Smooth muscle cell of the coronary artery (primary cell): ENCODE data around the gene UBXN6. TPM values are rescaled to one million over a fixed set of nuclear protein-coding genes. Genes with fewer than 3 reads are reported as not detected.

Experiments
- total RNA-seq: library from RNA; depleted of rRNA; stranded (reverse); fragments of >200 nt; gene quantifications from 2 replicates; pipeline ENCODE4 v1.2.3, GENCODE V29; 2014; ENCODE audit warnings: low replicate concordance

Gene UBXN6
- total RNA-seq = 115 and 127 TPM in 2 replicates

GRCh38 chr19:4457654-4458395, at the start of gene UBXN6:
UBXN6 (minus strand) TSS chr19:4457794; CDS start chr19:4457697, 97 bp downstream.

DNA sequence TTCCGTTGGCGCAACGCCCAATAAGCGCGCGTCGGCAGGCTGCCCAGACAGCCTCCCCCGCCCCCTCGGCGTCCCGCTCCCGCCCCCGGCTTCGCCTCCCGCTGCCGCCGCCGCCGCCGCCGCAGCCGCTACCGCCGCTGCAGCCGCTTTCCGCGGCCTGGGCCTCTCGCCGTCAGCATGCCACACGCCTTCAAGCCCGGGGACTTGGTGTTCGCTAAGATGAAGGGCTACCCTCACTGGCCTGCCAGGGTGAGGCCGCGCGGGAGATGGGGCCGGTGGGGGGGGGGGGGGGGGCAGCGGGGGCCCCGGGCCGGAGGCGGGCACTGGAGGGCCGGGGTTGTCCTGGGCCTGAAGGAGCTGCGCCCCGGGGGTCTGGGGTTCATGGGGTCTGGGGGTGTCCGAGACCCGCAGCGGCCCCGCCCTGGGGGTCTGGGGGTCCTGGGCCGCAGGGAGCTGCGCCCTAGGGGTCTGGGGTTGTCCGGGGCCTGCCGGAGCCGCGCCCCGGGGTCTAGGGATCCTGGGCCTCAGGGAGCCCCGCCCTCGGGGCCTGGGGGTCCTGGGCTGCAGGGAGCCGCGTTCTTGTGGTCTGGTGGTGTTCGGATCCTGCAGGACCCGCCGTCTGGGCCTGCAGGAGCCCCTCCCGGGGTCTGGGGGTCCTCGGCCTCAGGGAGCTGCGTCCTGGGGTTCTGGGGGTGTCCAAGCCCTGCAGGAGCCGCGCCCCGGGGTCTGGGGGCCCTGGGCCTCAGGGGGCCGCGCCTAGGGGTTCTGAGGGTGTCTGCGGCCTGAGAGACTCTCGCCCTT, 14.8 kb upstream of the UBXN6 start, which contains the start of gene HDGFL2:
Gene HDGFL2 (plus strand): TSS at position 124 of the 801 bp plus-strand sequence. CDS start 54 bp downstream, at position 178.

DNA sequence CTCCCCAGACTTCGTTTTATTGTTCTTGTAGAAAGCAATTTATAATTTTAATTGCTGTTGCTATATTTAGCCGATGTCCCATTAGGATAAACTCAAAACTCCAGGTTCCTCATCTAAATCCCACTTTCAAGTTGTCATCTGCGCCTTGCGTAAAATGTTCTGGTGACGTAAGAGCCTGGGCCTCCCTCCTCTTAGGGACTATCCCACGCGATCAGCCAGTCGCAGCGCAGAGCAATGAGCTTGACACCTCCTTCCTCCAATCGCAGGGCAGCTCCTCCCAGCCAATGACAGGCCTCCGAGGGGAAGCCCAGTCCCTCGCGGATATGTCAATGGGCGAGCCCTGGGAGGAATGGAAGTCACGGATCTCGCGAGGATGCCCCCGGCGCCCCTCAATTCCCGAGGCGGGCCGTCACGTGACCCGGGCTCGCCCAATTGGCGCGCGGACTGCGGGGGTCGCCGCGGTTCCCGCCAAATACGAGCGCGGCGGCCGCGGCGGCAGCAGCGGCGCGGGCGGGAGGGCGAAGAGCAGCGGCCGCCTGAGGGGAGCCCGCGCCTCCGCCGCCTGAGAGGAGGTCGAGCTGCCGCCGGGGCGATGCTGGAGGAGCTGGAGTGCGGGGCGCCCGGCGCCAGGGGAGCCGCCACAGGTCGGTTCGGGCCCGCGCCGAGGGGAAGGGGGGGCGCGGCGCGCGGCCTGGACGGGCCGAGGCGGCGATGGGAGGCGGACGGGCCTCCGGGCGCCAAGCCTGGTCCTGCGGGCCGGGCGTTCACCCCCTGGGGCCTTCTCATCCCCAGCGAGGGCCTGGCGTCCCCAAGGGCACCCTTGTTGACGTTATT, 55.2 kb downstream of the UBXN6 start, which contains the start of gene CHAF1A:
Gene CHAF1A (plus strand): TSS at position 470 of the 834 bp plus-strand sequence. CDS start 123 bp downstream, at position 593.

DNA sequence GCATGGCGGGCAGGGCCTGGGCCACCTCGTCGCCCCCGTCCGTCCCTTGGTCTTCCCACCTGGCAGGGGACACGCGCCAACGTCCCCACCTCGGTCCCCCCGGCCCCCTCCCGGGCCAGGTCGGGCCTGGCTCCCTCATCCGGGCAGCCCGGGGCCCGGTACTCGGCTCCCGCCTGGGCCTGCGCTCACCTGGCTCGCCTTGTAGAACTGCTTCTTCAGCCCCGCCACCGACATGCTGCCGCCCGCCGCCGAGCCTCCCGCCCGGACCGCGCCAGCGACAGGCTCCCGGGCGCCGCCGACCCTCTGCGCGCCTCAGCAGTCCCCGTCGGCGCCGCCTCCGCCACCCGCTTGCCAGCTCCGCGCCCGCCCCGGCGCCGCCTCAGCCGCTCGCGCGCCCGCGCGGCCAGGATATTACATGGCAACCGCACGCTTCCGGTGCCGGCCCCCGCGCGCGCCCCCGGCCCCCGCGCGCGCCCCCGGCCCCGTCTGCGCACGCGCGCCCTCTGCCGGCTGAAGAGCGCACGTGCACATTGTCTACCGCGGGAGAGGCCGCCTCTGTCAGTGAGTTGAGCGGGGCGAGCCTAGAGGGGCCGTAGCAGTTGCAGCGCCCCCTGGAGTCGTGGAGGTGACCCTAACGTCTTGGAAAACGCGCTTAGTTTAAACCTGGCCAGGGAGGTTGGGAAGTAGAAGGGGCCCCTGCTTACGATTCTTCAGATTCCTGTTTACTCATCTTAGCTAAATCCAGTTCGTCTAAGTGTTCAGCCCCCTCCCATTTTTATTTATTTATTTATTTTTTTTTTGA, 57.3 kb downstream of the UBXN6 start, which contains the start of gene SH3GL1:
Gene SH3GL1 (minus strand): TSS at position 413 of the 802 bp plus-strand sequence. CDS start 179 bp downstream, at position 234.

Other genes starting within 250 kb of the UBXN6 start
- gene EBI3, start 228.3 kb downstream of the UBXN6 start, total RNA-seq = 0.08 TPM in 1 of 2 replicates, not detected in the other
- 11.0 and 13.4 TPM in 2 replicates for gene YJU2, start 210.7 kb downstream of the UBXN6 start, total RNA-seq
- not detected in 2 replicates for gene SHD, start 178.5 kb downstream of the UBXN6 start, total RNA-seq
- not detected in 2 replicates for gene TMIGD2, start 155.4 kb downstream of the UBXN6 start, total RNA-seq
- gene FSD1, start 153.2 kb downstream of the UBXN6 start, total RNA-seq = 4.9 and 6.8 TPM in 2 replicates
- gene STAP2, start 119.0 kb downstream of the UBXN6 start, total RNA-seq = 2.8 and 4.2 TPM in 2 replicates
- gene MPND, start 114.2 kb downstream of the UBXN6 start, total RNA-seq = 9.4 and 14.3 TPM in 2 replicates
- gene SH3GL1, start 57.2 kb downstream of the UBXN6 start, total RNA-seq = 19.4 and 30.4 TPM in 2 replicates
- 4.8 and 6.3 TPM in 2 replicates for gene CHAF1A, start 55.2 kb downstream of the UBXN6 start, total RNA-seq
- gene HDGFL2, start 14.5 kb upstream of the UBXN6 start, total RNA-seq = 59.7 and 62.3 TPM in 2 replicates
- gene PLIN4, start 60.7 kb upstream of the UBXN6 start, total RNA-seq = 0.15 and 0.59 TPM in 2 replicates
- gene PLIN5, start 77.4 kb upstream of the UBXN6 start, total RNA-seq = not detected in 2 replicates
- gene LRG1, start 82.2 kb upstream of the UBXN6 start, total RNA-seq = not detected in 2 replicates
- 0.38 and 1.2 TPM in 2 replicates for gene SEMA6B, start 101.9 kb upstream of the UBXN6 start, total RNA-seq
- gene TNFAIP8L1, start 181.7 kb upstream of the UBXN6 start, total RNA-seq = 0.94 and 3.4 TPM in 2 replicates
- 247 and 295 TPM in 2 replicates for gene MYDGF, start 212.5 kb upstream of the UBXN6 start, total RNA-seq